ENCODE data around the gene TELO2.

The TELO2 gene

GRCh38 chr16:1508494-1509187, 15.5 kb downstream of the TELO2 start:
- H3K4me3 ChIP-seq (ENCODE audit: insufficient read depth in 1 of 2, low read depth in 1 of 2, low read length in 2 of 2), result no peak overlapping the region
- no peak overlapping the region for H3K18ac ChIP-seq (ENCODE audit: low read depth in 1 of 2, low read length in 2 of 2)

GRCh38 chr16:1509307-1510221, 16.4 kb downstream of the TELO2 start:
- no peak for DNase-seq
- Histone ChIP-seq H4K91ac (ENCODE audit: low read length) (no peak overlapping the region), H3K14ac (ENCODE audit: low read length in 2 of 2) (no peak overlapping the region), H3K9me3 (ENCODE audit: control insufficient read depth, low read length) (peaks cover 4% of the 10 kb centered on the region), H2BK15ac (ENCODE audit: low read depth, poor library complexity, severe bottlenecking) (no peak overlapping the region), H3K4me2 (ENCODE audit: low read length, poor library complexity, severe bottlenecking) (no peak overlapping the region), H2AFZ (ENCODE audit: low read depth, low read length) (no peak overlapping the region), H4K8ac (ENCODE audit: low read length) (no peak overlapping the region), H2AK5ac (ENCODE audit: low read length, severe bottlenecking) (no peak overlapping the region), H3K18ac (ENCODE audit: low read depth in 1 of 2, low read length in 2 of 2) (no peak overlapping the region), H3K23ac (ENCODE audit: low read length in 2 of 2) (no peak overlapping the region), H2BK12ac (ENCODE audit: low read length in 2 of 2) (no peak overlapping the region), H3K27me3 (ENCODE audit: control insufficient read depth in 1 of 2, insufficient read depth in 1 of 2, low read length in 2 of 2) (no peaks in the 10 kb centered on the region), H3K4me3 (ENCODE audit: insufficient read depth in 1 of 2, low read depth in 1 of 2, low read length in 2 of 2) (no peak overlapping the region), H3K4ac (ENCODE audit: low read depth in 1 of 2, low read length in 2 of 2) (no peak overlapping the region), H3K79me1 (replicated peaks; ENCODE audit: low read length, poor library complexity, severe bottlenecking) (peaks cover 10% of the 10 kb centered on the region), H3K4me1 (ENCODE audit: control insufficient read depth, insufficient read depth, low read depth, low read length) (peaks cover 2% of the 10 kb centered on the region), H2BK5ac (ENCODE audit: low read depth, low read length, poor library complexity, severe bottlenecking) (no peak overlapping the region), H3K9ac (ENCODE audit: low read length) (no peak overlapping the region), H3K36me3 (ENCODE audit: control insufficient read depth in 1 of 2, insufficient read depth in 2 of 2, low read depth in 1 of 2, low read length in 2 of 2) (peaks cover 23 to 86% of the 10 kb centered on the region in 2 experiments), H2BK120ac (ENCODE audit: low read depth, low read length) (no peak overlapping the region), H3K27ac (ENCODE audit: low read length, poor library complexity, severe bottlenecking) (no peak overlapping the region)
- WGBS, result 95% methylated on average over 44 of the region's 44 CpGs

More at GRCh38 chr16:1508494-1509187, 15.5 kb downstream of the TELO2 start:
- no peak overlapping the region for H3K23ac ChIP-seq (ENCODE audit: low read length in 2 of 2)
- H2AK5ac ChIP-seq (ENCODE audit: low read length, severe bottlenecking), result no peak overlapping the region
- peaks cover 21 to 83% of the 10 kb centered on the region in 2 experiments for H3K36me3 ChIP-seq (ENCODE audit: control insufficient read depth in 1 of 2, insufficient read depth in 2 of 2, low read depth in 1 of 2, low read length in 2 of 2)
- no peak overlapping the region for H2BK5ac ChIP-seq (ENCODE audit: low read depth, low read length, poor library complexity, severe bottlenecking)
- H3K27me3 ChIP-seq (ENCODE audit: control insufficient read depth in 1 of 2, insufficient read depth in 1 of 2, low read length in 2 of 2), result no peaks in the 10 kb centered on the region
- H4K8ac ChIP-seq (ENCODE audit: low read length), result no peak overlapping the region
- no peak overlapping the region for H3K4me2 ChIP-seq (ENCODE audit: low read length, poor library complexity, severe bottlenecking)
- no peak overlapping the region for H2BK12ac ChIP-seq (ENCODE audit: low read length in 2 of 2)
- peaks cover 2% of the 10 kb centered on the region for H3K4me1 ChIP-seq (ENCODE audit: control insufficient read depth, insufficient read depth, low read depth, low read length)
- peaks cover 10% of the 10 kb centered on the region for H3K79me1 ChIP-seq (replicated peaks; ENCODE audit: low read length, poor library complexity, severe bottlenecking)
- H2AFZ ChIP-seq (ENCODE audit: low read depth, low read length), result no peak overlapping the region
- H2BK120ac ChIP-seq (ENCODE audit: low read depth, low read length), result no peak overlapping the region
- 96% methylated on average over 23 of the region's 24 CpGs for WGBS
- H3K9me3 ChIP-seq (ENCODE audit: control insufficient read depth, low read length), result no peaks in the 10 kb centered on the region
- H2BK15ac ChIP-seq (ENCODE audit: low read depth, poor library complexity, severe bottlenecking), result no peak overlapping the region
- H3K4ac ChIP-seq (ENCODE audit: low read depth in 1 of 2, low read length in 2 of 2), result no peak overlapping the region
- no peak overlapping the region for H4K91ac ChIP-seq (ENCODE audit: low read length)
- DNase-seq, result no peak
- no peak overlapping the region for H3K14ac ChIP-seq (ENCODE audit: low read length in 2 of 2)
- H3K27ac ChIP-seq (ENCODE audit: low read length, poor library complexity, severe bottlenecking), result no peak overlapping the region
- H3K9ac ChIP-seq (ENCODE audit: low read length), result no peak overlapping the region

GRCh38 chr16:1510272-1510671, 17.1 kb downstream of the TELO2 start:
- Histone ChIP-seq H2BK5ac (ENCODE audit: low read depth, low read length, poor library complexity, severe bottlenecking) (no peak overlapping the region), H2AFZ (ENCODE audit: low read depth, low read length) (no peak overlapping the region), H3K4me2 (ENCODE audit: low read length, poor library complexity, severe bottlenecking) (no peak overlapping the region), H2AK5ac (ENCODE audit: low read length, severe bottlenecking) (no peak overlapping the region), H2BK15ac (ENCODE audit: low read depth, poor library complexity, severe bottlenecking) (no peak overlapping the region), H3K79me1 (replicated peaks; ENCODE audit: low read length, poor library complexity, severe bottlenecking) (peaks cover 10% of the 10 kb centered on the region), H3K14ac (ENCODE audit: low read length in 2 of 2) (no peak overlapping the region), H3K27ac (ENCODE audit: low read length, poor library complexity, severe bottlenecking) (no peak overlapping the region), H2BK12ac (ENCODE audit: low read length in 2 of 2) (no peak overlapping the region), H3K27me3 (ENCODE audit: control insufficient read depth in 1 of 2, insufficient read depth in 1 of 2, low read length in 2 of 2) (no peaks in the 10 kb centered on the region), H4K91ac (ENCODE audit: low read length) (no peak overlapping the region), H3K4me3 (ENCODE audit: insufficient read depth in 1 of 2, low read depth in 1 of 2, low read length in 2 of 2) (no peak overlapping the region), H3K9ac (ENCODE audit: low read length) (no peak overlapping the region), H3K4me1 (ENCODE audit: control insufficient read depth, insufficient read depth, low read depth, low read length) (peaks cover 2% of the 10 kb centered on the region), H3K9me3 (ENCODE audit: control insufficient read depth, low read length) (peaks cover 9% of the 10 kb centered on the region), H3K4ac (ENCODE audit: low read depth in 1 of 2, low read length in 2 of 2) (no peak overlapping the region), H3K23ac (ENCODE audit: low read length in 2 of 2) (no peak overlapping the region), H2BK120ac (ENCODE audit: low read depth, low read length) (no peak overlapping the region), H3K18ac (ENCODE audit: low read depth in 1 of 2, low read length in 2 of 2) (no peak overlapping the region), H4K8ac (ENCODE audit: low read length) (no peak overlapping the region), H3K36me3 (ENCODE audit: control insufficient read depth in 1 of 2, insufficient read depth in 2 of 2, low read depth in 1 of 2, low read length in 2 of 2) (peaks cover 24 to 81% of the 10 kb centered on the region in 2 experiments)
- no peak for DNase-seq
- WGBS, result 98% methylated on average over 10 of the region's 10 CpGs

DNA sequence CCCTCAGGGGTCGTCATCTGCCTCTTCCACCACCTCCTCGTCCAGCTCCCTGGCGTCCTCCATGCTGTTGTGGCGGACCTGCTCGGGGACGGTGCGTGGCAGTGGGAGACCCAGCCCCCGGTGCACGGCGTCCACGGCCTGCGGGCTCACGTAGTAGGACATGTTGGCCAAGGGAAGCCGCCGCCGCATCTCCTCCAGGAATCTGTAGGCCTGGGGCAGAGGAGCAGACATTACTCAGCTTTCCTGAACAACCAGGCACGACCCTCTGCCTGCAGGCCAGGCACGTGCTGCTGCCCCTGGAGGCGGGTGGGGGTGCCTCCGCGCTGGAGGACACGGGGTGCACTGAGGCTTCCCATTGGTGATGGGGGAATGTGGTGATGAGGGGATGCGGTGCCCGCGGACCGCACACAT, 17.8 kb downstream of the TELO2 start:
- Histone ChIP-seq H4K91ac (ENCODE audit: low read length) (no peak overlapping the region), H3K4me1 (ENCODE audit: control insufficient read depth, insufficient read depth, low read depth, low read length) (peaks cover 2% of the 10 kb centered on the region), H3K27ac (ENCODE audit: low read length, poor library complexity, severe bottlenecking) (no peak overlapping the region), H3K23ac (ENCODE audit: low read length in 2 of 2) (no peak overlapping the region), H3K36me3 (ENCODE audit: control insufficient read depth in 1 of 2, insufficient read depth in 2 of 2, low read depth in 1 of 2, low read length in 2 of 2) (peaks cover 24 to 76% of the 10 kb centered on the region in 2 experiments), H2BK15ac (ENCODE audit: low read depth, poor library complexity, severe bottlenecking) (no peak overlapping the region), H3K4me3 (ENCODE audit: insufficient read depth in 1 of 2, low read depth in 1 of 2, low read length in 2 of 2) (no peak overlapping the region), H3K9me3 (ENCODE audit: control insufficient read depth, low read length) (peaks cover 9% of the 10 kb centered on the region), H2BK5ac (ENCODE audit: low read depth, low read length, poor library complexity, severe bottlenecking) (no peak overlapping the region), H3K4me2 (ENCODE audit: low read length, poor library complexity, severe bottlenecking) (no peak overlapping the region), H3K14ac (ENCODE audit: low read length in 2 of 2) (no peak overlapping the region), H3K27me3 (ENCODE audit: control insufficient read depth in 1 of 2, insufficient read depth in 1 of 2, low read length in 2 of 2) (no peaks in the 10 kb centered on the region), H3K9ac (ENCODE audit: low read length) (no peak overlapping the region), H3K4ac (ENCODE audit: low read depth in 1 of 2, low read length in 2 of 2) (no peak overlapping the region), H3K18ac (ENCODE audit: low read depth in 1 of 2, low read length in 2 of 2) (no peak overlapping the region), H2AK5ac (ENCODE audit: low read length, severe bottlenecking) (no peak overlapping the region), H3K79me1 (replicated peaks; ENCODE audit: low read length, poor library complexity, severe bottlenecking) (peaks cover 10% of the 10 kb centered on the region), H2AFZ (ENCODE audit: low read depth, low read length) (no peak overlapping the region), H4K8ac (ENCODE audit: low read length) (no peak overlapping the region), H2BK12ac (ENCODE audit: low read length in 2 of 2) (no peak overlapping the region), H2BK120ac (ENCODE audit: low read depth, low read length) (no peak overlapping the region)
- WGBS, result 96% methylated on average over 26 of the region's 26 CpGs
- DNase-seq, result no peak
